C4-2B (cell line): Measurements from ENCODE around the gene RPL32.

Source experiments
- H3K27ac ChIP-seq: fragments of 450-650 bp; 2 replicates; pipeline ENCODE4 v1.5.1; 2017
- ZFX ChIP-seq: fragments of 450-650 bp; IDR thresholded peaks from 2 replicates; pipeline ENCODE4 v1.6.1; 2017
- TF ChIP-seq, protein P1 (sequence below): fragments of 450-650 bp; conservative IDR thresholded peaks from 2 replicates; pipeline ENCODE4 v1.5.1; 2017; ENCODE audit warnings: mild to moderate bottlenecking

The RPL32 gene

DNA sequence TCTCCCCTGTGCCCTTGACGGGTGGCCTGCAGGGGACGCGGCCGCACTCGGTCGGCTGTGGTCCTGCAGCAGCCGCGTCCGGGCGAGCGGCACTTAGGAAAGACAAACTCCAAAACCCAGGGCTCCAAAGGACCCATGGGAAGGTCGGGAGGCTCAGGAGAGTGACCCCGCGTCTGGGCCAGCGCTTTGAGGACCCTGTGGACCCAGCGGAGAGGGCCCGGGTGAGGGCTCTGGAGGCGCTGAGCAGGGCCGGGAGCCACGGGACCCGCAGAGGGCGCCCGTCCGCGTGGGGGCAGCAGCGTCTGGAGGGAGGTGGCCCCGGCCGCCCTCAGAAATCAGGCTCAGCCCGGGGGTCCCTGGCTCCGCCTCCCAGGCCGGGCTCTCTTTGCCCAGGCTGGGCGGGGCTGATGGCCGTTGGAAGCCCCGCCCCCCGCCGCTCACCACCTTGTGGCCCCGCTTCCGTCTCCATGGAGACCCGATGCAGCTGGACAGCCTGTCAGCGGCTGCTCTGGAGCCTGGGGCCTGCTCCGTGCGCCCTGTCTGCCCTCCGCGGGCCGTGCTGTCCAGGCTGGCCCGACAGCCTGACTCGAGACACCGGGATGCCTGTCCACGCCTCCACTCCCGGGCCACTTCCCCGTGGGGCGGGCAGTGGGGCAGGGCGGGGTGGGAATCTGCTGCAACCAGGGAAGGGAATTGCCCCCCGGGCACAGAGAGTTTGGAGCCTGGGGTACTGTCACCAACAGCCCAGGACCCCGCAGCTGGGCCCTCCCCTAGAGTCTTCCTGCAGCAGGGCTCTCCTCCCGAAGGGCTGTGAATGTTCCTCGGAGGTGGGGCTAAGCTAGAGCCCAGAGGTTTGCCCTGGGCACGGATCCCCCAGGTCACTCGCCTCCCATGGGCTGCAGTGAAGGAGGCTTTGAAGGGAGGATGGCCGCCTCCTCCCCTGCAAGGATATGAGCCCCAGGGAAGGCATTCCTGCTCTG lies 34.8 kb upstream of the RPL32 start:
- TF ChIP-seq ZFX: no peak
- TF ChIP-seq, protein P1, sequence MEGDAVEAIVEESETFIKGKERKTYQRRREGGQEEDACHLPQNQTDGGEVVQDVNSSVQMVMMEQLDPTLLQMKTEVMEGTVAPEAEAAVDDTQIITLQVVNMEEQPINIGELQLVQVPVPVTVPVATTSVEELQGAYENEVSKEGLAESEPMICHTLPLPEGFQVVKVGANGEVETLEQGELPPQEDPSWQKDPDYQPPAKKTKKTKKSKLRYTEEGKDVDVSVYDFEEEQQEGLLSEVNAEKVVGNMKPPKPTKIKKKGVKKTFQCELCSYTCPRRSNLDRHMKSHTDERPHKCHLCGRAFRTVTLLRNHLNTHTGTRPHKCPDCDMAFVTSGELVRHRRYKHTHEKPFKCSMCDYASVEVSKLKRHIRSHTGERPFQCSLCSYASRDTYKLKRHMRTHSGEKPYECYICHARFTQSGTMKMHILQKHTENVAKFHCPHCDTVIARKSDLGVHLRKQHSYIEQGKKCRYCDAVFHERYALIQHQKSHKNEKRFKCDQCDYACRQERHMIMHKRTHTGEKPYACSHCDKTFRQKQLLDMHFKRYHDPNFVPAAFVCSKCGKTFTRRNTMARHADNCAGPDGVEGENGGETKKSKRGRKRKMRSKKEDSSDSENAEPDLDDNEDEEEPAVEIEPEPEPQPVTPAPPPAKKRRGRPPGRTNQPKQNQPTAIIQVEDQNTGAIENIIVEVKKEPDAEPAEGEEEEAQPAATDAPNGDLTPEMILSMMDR: no peak
- no peak overlapping the region for H3K27ac ChIP-seq

DNA sequence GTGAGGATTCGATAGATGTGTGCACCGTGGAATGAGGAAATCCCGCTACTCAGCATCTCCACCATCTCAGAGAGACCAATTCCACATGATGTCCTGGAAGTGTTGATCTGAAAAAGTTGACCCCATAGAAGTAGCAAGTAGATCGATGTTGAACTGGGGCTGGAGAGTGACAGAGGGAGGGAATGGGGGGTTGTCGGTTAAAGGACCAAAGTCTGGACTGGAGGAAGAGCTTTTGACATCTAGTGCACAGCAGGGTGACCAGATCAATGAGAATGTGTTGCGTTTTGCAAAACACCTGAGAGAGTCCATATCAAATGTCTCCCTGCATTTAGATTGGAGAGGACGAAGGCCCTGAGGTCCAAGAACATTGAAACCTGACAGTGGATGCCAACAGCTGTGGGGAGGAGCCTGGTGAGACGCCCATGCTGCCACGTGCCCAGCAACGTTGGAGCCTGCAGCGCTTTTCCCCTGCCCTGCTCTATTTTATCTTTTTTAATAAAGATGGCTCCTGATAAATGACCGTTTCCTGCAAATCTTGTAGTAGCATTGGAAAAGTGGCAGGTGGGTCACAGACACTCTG lies 30.1 kb upstream of the RPL32 start:
- no peak for TF ChIP-seq ZFX
- TF ChIP-seq, protein P1: no peak
- no peak overlapping the region for H3K27ac ChIP-seq

DNA sequence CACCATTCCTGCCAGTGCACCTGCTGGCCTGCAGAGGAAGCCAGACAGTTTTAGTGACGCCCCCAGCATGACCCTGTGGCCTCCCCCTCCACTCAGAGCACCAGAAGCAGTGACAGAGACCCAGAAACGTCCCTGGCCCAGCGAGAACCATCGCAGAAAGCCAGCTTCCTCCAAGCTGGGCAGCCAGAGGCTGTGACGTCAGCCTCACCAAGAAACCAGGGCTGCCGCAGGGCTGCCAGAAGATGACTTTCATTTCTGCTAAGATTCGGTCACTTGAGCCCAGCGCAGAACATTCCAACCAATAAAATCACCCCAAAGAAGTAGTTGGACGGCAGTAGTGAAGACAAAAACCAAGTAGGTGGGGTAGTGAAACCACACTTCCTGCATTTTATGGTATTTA lies 29.6 kb upstream of the RPL32 start:
- no peak overlapping the region for H3K27ac ChIP-seq
- no peak for TF ChIP-seq ZFX
- TF ChIP-seq, protein P1: no peak

DNA sequence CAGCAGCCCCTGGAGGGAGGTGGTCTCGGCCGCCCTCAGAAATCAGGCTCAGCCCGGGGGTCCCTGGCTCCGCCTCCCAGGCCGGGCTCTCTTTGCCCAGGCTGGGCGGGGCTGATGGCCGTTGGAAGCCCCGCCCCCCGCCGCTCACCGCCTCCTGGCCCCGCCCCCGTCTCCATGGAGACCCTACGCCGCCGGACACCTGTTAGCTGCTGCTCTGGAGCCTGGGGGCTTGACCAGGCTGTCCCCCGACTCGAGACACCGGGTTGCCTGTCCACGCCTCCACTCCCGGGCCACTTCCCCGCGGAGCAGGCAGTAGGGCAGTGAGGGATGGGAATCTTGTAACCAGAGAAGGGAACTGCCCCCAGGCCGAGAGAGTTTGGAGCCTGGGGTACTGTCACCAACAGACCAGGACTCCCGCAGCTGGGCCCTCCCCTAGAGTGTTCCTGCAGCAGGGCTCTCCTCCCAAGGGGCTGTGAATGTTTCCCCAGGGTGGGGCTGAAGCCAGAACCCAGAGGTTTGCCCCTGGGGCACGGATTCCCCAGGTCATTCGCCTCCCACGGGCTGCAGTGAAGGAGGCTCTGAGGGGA lies 27.8 kb upstream of the RPL32 start:
- no peak overlapping the region for H3K27ac ChIP-seq
- TF ChIP-seq, protein P1: no peak
- TF ChIP-seq ZFX: no peak

DNA sequence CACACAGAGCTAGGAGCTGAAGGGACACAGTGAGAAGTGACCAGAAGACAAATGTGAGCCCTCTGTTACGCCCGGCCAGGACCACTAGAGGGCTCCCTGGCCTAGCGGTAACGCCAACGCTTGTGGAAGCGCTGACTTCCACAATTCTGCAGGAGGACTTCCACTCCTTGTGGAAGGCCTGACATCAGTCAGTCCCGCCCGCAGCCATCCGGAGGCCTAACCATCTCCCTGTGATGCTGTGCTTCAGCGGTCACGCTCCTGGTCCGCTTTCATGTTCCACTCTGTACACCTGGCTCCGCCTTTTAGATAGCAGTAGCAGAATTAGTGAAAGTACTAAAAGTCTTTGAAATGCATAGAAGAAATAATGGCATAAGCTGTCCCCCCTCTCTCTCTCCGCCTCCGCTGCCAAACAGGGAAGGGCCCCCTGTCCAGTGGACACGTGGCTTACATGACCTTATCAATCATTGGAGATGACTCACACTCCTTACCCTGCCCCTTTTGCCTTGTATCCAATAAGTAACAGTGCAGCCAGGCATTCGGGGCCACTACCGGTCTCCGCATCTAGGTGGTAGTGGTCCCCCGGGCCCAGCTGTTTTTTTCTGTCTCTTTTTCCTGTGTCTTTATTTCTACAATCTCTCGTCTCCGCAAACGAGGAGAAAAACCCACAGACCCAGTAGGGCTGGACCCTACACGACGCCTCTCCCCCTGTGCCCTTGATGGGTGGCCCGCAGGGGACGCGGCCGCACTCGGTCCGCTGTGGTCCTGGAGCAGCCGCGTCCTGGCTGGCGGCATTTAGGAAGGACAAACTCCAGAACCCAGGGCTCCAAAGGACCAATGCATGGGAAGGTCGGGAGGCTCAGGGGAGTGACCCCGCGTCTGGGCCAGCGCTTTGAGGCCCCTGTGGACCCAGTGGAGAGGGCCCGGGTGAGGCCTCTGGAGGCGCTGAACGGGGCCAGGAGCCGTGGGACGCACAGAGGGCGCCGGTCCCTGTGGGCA lies 27.0 kb upstream of the RPL32 start:
- TF ChIP-seq ZFX: no peak
- TF ChIP-seq, protein P1: peak; percentile 90
- no peak overlapping the region for H3K27ac ChIP-seq

DNA sequence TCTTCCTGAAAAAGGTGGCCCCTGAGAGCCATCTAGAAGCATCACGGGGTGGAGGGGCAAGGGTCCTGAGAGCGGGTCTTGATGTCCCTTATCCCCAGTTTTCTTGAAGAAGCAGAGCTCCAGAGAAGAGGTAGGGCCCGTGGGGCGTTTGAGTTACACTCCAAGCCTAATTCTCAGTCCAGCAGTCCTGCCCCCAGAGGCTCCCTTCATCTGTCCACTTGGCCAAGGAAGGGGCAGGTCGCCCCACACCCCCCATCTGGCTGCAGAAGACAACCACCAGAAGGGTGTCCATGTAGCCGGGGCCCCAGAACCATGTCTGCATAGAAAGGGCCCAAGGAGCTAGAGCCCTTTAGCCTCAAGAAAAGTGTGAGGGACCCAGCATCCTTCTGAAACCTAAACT lies 25.5 kb upstream of the RPL32 start:
- H3K27ac ChIP-seq: no peak overlapping the region
- no peak for TF ChIP-seq ZFX
- TF ChIP-seq, protein P1: no peak
